NCI-H446 (cell line): ENCODE measurements around the gene PACSIN1.

Source experiments
- DNase-seq, 2 experiments: peaks; one replicate each; lab custom pipeline; 2025; lab: John Stamatoyannopoulos, UW

PACSIN1 gene, protein sequence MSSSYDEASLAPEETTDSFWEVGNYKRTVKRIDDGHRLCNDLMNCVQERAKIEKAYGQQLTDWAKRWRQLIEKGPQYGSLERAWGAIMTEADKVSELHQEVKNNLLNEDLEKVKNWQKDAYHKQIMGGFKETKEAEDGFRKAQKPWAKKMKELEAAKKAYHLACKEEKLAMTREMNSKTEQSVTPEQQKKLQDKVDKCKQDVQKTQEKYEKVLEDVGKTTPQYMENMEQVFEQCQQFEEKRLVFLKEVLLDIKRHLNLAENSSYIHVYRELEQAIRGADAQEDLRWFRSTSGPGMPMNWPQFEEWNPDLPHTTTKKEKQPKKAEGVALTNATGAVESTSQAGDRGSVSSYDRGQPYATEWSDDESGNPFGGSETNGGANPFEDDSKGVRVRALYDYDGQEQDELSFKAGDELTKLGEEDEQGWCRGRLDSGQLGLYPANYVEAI

DNA sequence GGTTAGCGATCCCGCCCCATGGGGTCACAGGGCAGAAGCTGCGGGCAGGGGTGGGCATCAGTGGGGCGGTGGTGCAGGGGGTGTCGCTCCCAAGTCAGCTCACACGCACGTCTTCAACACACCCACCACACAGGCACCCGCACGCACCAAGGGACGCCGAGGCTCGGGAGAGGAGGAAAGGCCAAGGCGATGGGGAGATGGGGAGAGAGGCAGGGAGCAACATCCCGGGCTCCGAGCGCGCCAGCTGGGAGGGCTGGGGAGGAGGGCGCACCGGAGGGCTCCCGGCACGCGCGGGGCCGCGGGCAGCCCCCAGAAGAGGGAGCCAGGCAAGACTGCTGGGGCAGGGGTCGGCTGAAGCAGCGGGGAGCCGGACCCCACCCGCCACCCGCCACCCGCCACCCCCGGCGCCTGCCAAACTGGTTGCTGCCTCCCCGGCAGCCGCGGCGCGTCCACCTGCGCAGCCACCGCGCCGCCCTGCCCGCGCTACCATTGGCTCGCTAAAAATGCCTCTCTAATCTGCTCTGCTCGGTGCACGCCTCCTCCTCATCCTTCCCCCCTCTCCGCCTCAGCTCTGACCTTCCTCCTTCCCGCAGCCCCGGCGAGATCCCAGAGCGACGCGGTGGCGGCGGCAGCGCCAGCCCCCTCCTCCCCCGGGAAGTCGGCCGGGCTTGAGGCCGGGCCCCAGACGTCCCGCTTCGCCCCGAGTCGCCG, at the start of gene PACSIN1:
Gene PACSIN1, plus strand, starts transcription at position 546 of the 711 bp plus-strand sequence. CDS start 60,230 bp downstream, outside the sequence.
- no peak for DNase-seq

DNA sequence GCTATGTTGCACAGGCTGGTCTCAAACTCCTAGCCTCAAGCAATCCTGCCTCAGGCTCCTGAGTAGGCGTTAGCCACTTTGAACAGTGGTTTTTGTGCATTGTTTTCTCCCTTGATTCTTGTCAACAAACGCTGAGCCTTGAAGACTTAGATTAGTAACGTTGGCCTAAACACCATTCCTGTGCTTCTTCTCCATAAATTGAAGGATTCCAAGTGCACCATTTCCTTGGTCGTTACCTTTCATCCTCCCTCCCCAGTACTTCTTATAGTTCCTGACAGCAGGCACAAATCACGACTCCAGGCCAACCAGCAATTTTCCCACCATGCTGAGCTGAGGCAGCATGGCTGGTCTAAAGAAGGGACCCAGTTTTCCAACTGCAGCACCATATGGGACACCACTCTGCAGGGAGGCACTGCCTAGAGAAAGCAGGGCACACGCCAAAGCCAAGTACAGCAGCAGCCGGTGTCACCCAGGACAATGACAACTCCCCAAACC, 49.0 kb upstream of the PACSIN1 start:
- DNase-seq = no peak

DNA sequence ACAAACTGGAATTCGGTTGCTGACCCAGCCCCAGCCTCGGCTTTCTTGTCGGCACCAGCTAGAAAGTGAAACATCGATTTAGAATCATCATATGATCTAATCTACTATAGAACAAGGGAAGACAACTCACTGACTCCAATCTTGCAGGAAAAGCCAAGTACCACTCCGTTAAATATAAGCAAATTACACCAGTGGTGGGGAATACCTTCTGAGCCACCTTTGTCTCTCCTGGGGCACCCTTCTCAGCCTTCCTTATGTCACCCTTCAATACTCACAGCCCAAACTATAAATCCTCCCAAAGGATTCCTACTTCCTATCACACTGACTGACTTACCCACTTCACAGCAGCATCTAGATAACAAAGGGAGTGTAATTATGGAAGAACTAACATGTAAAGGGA, 47.5 kb upstream of the PACSIN1 start:
- DNase-seq = no peak

DNA sequence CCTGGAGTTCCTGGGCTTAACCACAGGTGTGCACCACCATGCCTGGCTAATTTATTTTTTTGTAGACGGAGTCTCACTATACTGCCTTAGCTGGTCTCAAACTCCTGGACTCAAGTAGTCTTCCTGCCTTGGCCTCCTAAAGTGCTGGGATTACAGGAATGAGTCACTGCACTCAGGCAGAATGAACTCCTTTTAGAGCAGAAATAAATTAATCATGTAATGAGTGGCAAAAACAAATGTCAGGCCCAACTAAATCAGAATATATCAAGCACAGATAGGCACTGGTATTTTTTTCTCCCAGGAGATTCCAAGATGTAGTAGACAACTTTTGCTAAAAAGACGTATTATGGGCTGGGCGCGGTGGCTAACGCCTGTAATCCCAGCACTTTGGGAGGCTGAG, 42.6 kb upstream of the PACSIN1 start:
- DNase-seq = no peak

DNA sequence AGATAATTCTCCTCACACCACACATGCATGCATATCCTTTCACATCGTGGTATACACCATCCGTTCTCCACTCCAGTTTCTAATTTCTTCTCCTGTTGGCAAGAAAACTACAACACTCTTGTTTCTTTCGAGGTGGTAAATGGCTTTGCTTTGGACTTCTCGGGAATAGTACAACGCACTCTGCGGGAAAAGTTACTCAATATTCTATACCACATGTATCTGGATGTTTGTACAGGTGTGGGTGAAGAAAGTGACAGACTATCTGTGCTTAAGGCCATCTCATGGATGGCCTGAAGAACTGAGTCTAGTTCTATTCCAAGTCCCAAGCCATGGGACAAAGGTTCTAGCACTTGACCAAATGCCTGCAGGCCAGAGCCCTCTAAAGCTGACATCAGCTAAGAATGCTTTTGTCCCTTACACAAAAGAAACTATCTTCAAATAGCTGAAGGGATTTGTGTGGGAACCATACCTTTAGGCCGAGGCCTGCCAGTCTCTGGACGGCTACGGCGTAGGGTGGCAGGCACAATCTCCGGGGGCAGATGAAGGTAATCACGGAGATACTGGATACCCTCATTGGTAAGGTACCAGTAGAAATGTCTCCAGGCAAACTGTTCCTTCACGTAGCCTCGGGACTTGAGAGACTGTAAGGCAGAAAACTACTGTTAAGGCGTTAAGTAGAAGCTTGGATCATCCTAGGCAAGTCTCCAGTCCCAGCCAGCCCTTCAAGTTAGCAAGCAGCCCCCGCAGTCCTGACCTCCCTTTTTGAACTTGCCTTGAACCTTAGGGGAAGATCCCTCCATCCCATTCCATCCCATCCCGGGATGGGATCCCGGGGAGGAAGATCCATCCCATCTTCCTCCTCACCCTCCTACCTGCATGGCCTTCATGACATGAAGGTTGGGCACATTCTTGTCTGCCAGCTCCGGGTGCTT, 41.4 kb upstream of the PACSIN1 start:
- DNase-seq = no peak

DNA sequence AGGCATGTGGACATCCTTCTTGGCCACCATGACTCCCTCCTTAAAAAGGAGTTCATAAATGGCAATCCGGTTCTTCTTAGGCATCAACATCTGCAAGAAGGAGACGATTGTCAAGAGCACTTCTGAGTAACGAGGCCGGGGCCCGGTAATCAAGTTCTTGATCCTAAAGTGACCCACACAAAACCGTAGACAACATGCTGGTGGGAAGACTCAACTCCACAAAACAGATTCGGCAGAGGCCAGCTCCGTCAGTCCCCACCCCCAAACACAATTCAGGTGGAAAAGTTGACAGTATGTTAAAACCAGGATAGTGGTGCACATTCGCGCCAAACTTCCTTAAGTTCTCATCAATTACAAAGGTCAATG, 40.8 kb upstream of the PACSIN1 start:
- no peak for DNase-seq

DNA sequence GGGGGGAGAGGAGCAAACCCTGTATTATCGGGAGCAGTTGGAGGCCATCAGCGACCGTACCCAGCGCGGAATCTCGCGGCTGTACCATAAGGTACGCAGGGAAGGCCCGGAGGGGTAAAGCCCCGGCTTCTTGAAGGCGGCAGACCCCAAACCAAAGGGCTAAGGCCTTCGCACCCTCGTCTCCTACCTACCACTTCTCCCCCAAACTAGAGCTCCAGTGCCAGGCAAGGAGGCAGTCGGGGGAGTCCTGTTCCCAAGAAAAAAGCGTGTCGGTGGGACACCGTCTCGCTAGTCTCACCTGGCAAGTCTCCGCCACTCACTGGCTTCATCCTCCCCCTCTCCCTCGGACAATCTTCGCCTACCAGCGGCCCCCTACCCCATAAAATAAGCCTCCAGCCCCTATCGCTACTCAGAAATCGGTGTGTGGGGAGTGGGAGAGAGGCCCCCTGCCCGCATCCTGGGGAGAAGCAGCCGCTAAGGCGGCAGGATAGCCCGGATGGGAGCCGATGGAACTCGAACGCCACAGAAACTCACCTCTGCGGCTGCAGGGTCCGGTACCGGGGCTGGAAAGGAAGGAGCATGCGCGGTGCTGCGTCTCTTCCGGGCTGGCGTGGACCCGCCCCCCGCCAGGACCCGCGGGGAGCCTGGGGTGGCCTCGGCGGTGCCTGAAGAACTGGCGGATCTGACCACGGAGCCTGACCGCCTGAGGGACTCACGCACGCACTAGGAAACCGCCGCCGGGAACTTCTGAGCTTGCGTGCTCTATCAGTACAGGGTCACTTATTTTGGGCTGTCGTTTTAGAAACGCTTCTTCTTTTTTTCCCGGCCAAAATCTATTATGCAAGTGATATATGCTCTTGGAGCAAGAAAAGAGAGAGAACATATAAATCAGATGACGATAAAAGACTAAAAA, 40.1 kb upstream of the PACSIN1 start, which contains the start of gene RPS10:
Gene RPS10, minus strand, starts transcription at position 572 of the 913 bp plus-strand sequence. CDS start 848 bp downstream, outside the sequence.
- peak; percentile 83 to 96 for DNase-seq

DNA sequence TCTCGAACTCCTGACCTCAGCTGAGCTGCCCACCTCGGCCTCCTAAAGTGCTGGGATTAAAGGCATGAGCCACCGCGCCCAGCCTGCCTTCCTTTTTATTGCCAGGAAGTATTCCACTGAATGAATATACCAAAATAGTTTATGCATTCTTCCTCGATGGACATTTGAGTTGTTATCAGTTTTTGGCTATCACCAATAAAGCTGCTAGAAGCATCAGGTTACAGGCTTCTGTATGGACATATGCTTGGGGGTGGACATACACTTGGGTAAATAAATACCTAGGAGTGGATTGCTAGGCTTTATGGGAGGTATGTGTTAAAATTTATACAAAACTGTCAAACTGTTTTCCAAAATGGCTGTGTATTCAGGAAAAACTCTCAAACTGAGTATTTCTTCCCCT, 30.0 kb upstream of the PACSIN1 start:
- DNase-seq = no peak

DNA sequence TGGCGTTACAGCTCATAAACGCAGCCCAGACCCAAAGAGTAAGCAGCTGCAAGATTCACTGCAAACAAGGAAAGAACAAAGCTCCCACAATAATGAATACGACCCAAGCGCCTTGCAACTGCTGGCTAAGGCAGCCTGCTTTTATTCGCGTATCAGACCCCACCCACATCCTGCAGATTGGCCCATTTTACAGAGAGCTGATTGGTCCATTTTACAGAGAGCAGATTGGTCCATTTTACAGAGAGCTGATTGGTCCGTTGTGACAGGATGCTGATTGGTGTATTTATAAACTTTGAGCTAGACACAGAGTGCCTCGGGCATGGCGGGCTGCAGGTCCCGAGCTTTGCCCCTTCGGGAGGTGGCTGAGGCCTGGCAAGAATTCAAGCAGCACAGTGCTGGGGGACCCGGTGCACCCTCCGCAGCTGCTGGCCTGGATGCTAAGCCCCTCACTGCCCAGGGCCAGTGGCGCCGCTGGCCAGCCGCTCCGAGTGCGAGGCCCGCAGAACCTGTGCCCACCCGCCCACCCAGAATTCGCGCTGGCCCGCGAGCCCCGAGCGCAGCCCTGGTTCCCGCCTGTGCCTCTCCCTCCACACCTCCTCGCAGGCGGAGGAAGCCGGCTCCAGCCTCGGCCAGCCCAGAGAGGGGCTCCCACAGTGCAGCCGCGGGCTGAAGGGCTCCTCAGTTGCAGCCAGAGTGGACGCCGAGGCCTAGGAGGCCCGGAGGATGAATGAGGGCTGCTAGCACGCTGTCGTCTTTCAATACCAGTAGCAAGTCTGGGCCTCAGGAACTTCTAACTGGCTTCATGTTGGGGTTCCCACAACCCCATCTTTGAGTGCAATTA, 28.9 kb upstream of the PACSIN1 start:
- DNase-seq = no peak

DNA sequence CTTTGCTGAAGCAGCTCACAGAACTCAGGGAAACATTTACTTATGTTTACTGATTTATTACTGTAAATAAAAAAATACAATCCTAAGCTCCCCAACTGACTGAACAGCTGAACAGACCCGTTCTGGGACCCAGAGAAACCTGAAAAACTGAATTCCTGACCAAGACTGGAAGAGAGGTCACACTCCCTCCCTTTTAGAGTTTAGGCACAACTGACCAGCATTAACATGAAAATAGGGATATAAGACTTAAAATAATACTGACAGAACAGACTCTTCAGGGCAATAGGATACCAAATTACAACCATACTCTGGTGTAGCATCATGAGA, 28.3 kb upstream of the PACSIN1 start:
- DNase-seq = no peak

DNA sequence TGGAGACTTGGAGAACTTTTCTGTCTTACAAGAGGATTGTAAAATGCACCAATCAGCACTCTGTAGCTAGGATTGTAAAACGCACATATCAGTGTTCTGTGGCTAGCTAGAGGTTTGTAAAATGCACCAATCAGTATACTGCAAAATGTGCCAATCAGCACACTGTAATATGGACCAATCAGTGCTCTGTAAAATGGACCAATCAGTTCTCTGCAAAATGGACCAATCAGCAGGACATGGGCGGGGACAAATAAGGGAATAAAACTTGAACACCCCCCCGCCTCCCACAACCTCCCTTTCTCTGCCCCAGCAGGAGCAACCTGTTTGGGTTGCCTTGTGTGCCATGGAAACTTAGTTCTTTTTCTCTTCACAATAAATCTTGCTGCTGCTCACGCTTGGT, 27.2 kb upstream of the PACSIN1 start:
- DNase-seq = no peak

DNA sequence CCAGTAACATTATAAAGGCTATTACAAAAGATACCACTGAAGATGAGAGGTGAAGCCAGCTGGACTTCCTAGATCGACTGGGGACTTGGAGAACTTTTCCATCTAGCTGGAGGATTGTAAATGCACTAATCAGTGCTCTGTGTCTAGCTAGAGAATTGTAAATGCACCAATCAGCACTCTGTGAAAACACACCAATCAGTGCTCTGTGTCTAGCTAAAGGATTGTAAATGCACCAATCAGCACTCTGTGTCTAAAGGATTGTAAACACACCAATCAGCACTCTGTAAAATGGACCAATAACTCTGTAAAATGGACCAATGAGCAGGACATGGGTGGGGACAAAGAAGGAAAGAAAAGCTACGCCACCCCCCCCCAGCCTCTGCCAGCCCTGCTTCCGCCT, 26.4 kb upstream of the PACSIN1 start:
- DNase-seq = no peak

DNA sequence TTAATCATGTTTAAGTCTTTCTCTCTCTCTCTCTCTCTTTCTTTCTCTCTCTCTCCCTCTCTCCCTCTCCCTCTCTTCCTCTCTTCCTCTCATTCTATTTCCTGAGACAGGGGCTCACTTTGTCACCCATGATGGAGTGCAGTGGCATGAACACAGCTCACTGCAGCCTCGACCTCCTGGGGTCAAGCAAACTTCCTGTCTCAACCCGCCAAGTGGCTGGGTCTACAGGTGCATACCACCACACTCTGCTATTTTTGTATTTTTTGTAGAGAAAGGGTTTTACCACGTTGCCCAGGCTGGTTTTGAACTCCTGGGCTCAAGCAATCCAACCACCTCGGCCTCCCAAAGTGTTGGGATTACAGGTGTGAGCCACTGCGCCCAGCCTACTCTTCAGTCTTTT, 24.4 kb upstream of the PACSIN1 start:
- no peak for DNase-seq

DNA sequence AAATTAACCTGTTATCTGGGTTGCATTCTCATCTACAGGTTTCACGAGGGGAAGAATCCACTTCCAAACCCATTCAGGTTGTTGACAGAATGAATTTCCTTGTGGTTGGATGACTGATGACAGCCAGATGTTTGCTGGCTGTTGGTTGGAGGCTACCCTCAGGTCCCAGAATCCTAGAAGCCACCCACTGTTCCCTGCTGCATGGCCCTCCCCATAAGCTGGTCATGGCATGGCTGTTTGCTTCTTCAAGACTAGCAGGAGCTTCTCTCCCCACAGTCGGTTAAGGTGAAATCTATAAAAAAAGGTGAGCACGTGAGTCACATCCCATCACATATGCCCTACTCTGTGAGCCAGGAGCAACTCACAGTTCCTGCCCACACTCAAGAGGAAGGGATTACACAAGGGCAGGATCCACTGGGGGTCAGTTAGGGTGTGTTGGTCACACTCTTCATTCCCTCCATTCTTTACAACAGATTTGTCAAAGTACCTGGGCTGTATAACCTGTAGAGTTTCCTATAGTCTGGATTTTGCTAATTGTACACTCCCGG, 20.5 kb upstream of the PACSIN1 start:
- DNase-seq = no peak

DNA sequence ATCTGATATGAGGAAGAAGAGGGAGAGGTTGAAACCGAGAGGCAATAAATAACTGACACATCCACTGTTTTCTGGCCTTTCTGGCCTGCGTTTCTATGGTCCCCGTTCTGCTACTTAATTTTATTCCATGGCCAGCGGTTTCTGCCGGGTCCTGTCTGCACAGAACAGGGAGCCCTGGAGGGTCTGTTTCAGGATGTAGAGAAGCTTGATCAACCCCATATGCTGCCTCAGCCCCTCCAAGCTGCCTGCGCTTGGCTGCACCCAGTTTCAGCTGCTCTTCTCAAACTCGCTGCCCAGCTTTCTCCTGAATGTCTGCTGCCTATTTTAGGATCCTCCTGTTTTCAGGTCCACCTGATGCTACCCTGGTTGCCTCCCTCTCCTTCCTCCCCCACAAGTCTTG, 18.5 kb upstream of the PACSIN1 start:
- DNase-seq = peak in 1 of 2 experiments; percentile 27

DNA sequence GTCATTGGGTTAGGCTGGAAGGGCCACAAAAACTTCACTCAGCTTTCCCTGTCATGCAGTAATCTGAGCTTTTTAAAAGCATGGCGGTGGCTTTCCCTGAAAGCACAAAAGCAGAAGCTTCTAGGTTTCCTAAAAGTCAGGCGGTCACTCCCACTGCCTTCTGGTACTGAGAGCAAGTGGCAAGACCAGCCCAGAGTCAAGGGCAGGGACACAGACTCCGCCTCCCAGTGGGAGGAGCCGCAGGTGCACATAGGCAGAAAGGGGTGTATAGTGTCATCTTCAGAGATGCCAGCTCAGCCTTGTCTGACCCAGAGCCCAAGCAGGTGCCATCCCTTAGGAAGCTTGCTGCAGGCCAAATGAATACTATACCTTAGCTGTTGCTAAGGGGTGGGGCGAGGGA, 18.0 kb upstream of the PACSIN1 start:
- peak in 1 of 2 experiments; percentile 71 for DNase-seq

DNA sequence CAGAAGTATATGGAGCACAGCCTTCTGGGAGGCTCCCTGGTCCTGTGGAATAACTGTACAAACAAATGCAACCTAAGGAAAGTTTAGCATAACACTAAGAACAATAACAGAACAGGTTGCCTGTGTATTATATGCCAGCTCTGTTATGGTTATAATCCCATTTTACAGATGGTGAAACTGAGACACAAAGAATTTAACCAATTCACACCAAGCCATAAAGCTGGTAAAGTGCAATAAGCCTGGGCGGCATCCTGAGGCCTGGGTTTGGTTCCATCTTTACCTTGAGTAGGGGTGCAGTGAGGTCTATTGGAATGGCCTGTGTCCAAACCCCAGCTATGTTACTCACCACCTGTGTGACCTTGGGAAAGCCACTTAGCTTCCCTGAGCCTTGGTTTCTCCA, 14.7 kb upstream of the PACSIN1 start:
- no peak for DNase-seq

DNA sequence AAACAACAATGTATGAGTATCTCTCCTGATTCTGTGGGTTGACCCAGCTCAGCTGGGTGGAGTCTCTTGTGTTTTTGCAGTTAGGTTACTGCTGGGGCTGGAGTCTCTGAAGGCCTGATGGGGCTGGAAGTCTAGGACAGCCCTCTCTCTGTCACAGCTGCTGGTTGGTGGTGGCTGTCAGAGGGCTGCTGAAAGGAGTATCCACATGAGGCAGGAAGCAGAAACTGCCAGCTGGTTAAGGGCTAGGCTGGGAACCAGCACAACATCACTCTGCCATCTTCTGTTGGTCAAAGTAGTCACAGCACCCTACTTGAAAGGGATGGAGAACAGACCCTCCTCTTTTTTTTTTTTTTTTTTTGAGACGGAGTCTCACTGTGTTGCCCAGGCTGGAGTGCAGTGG, 10.0 kb upstream of the PACSIN1 start:
- DNase-seq = no peak

DNA sequence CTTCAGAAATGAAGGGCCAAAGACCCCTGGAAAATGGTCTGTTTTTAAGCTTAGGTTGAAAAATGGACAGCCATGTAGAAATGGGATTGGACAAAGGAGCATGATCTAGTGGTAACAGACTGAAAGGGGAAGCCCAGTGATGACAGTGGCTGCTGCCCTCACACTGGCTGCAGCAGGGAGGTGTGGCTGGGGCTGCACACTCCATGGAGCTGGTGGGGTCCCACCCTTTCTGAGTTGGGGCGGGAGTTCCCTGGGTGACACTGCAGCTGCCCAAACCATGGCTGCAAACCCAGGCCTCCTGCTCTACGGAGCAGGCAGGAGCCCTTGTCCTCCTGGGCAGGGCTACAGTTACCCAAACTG, 8.5 kb upstream of the PACSIN1 start:
- DNase-seq = no peak
